ENCODE measurements around the gene FBXW8.

DNA sequence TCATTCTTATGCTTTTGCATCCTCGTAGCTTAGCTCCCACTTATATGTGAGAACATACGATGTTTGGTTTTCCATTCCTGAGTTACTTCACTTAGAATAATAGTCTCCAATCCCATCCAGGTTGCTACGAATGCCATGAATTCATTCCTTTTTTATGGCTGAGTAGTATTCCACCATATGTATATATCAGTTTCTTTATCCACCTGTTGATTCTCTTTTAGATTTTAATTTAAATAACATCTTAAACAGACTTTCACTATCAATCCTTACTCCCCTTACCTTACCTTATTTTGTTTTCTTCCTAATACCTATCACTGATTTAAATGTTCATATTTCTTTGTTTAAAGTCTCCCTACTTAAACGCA lies 488 bp upstream of the FBXW8 start:
- TF ChIP-seq, protein P1, sequence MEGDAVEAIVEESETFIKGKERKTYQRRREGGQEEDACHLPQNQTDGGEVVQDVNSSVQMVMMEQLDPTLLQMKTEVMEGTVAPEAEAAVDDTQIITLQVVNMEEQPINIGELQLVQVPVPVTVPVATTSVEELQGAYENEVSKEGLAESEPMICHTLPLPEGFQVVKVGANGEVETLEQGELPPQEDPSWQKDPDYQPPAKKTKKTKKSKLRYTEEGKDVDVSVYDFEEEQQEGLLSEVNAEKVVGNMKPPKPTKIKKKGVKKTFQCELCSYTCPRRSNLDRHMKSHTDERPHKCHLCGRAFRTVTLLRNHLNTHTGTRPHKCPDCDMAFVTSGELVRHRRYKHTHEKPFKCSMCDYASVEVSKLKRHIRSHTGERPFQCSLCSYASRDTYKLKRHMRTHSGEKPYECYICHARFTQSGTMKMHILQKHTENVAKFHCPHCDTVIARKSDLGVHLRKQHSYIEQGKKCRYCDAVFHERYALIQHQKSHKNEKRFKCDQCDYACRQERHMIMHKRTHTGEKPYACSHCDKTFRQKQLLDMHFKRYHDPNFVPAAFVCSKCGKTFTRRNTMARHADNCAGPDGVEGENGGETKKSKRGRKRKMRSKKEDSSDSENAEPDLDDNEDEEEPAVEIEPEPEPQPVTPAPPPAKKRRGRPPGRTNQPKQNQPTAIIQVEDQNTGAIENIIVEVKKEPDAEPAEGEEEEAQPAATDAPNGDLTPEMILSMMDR (IDR thresholded peaks at IDR 0.05; ENCODE audit: low read length): no peak
- TF ChIP-seq EZH2 (optimal IDR thresholded peaks at IDR 0.05; ENCODE audit: low read depth, low read length): no peak

Measured in MM.1S (cell line).